H1 (cell line): ENCODE results near the gene GPM6B. TPM values are rescaled to one million over a fixed set of nuclear protein-coding genes. Genes with fewer than 3 reads are reported as not detected.

Source experiments
- CTCF ChIA-PET: fragments of 300-600 bp; sonication (Branson Sonifier 250); formaldehyde crosslinking; loops from one replicate; lab custom pipeline; 2021; ENCODE audit not compliant: partially characterized antibody; lab: Charles Lee
- POLR2A ChIA-PET: fragments of 300-600 bp; sonication (Branson Sonifier 250); formaldehyde crosslinking; loops from one replicate; lab custom pipeline; 2021; ENCODE audit warnings: inconsistent platforms; ENCODE audit not compliant: partially characterized antibody; lab: Charles Lee
- DNase-seq, 2 experiments: peaks; one replicate each; pipeline versions ENCODE4 v3.0.0 to v3.0.0-alpha.2; 2010 to 2022; ENCODE audit warnings: low spot score in 2 of 2, low read depth in 1 of 2, mixed read lengths in 1 of 2
- FAIRE-seq: peaks from 2 replicates; lab custom pipeline; 2011; peaks lifted over from hg19 to GRCh38; lab: Jason Lieb, UNC
- H2AFZ ChIP-seq: 2 replicates; pipeline ENCODE4 v1.8.1; 2012; ENCODE audit warnings: low read length, inconsistent platforms
- H2AK5ac ChIP-seq: 2 replicates; pipeline ENCODE4 v1.6.1; 2013; ENCODE audit warnings: low read depth, low read length
- H2BK120ac ChIP-seq: replicated peaks from 2 replicates; pipeline ENCODE3; 2013; ENCODE audit warnings: low read depth, low read length, inconsistent platforms
- H2BK12ac ChIP-seq: 2 replicates; pipeline ENCODE4 v1.6.1; 2013; ENCODE audit warnings: low read depth, low read length
- H2BK15ac ChIP-seq: 2 replicates; pipeline ENCODE4 v1.6.1; 2013; ENCODE audit warnings: low read length
- H2BK20ac ChIP-seq: 2 replicates; pipeline ENCODE4 v1.6.1; 2013; ENCODE audit warnings: low read length
- H2BK5ac ChIP-seq: 2 replicates; pipeline ENCODE4 v1.6.1; 2013; ENCODE audit warnings: low read depth, low read length
- H3K14ac ChIP-seq: 2 replicates; pipeline ENCODE4 v1.6.1; 2013; ENCODE audit warnings: inconsistent platforms; ENCODE audit not compliant: insufficient read length
- H3K18ac ChIP-seq: 2 replicates; pipeline ENCODE4 v1.6.1; 2013; ENCODE audit warnings: low read length; ENCODE audit errors: extremely low read depth
- H3K23ac ChIP-seq: 2 replicates; pipeline ENCODE4 v1.6.1; 2013; ENCODE audit warnings: inconsistent platforms; ENCODE audit not compliant: insufficient read length
- H3K23me2 ChIP-seq: 2 replicates; pipeline ENCODE4 v1.6.1; 2013; ENCODE audit warnings: low read depth, low read length
- H3K27ac ChIP-seq: 2 replicates; pipeline ENCODE4 v1.6.1; 2011; ENCODE audit warnings: low read depth, low read length, inconsistent platforms
- H3K27me3 ChIP-seq, 4 experiments: replicated peaks in 1 of 4; 1 replicate in 1 of 4; 2 replicates in 3 of 4; pipeline versions ENCODE4 v1.6.1 to v1.8.1; 2011 to 2013; ENCODE audit warnings: low read length in 3 of 4, mild to moderate bottlenecking in 3 of 4, inconsistent platforms in 2 of 4, mixed read lengths in 2 of 4, moderate library complexity in 1 of 4; ENCODE audit not compliant: control insufficient read depth in 3 of 4, insufficient read depth in 3 of 4; ENCODE audit errors: extremely low read depth in 1 of 4
- H3K36me3 ChIP-seq, 4 experiments: 2 replicates each; pipeline versions ENCODE4 v1.6.1 to v1.8.1; 2011 to 2013; ENCODE audit warnings: mild to moderate bottlenecking in 4 of 4, low read length in 3 of 4, moderate library complexity in 2 of 4, control low read depth in 1 of 4, inconsistent platforms in 1 of 4; ENCODE audit not compliant: insufficient read depth in 4 of 4, control insufficient read depth in 2 of 4
- H3K4ac ChIP-seq: replicated peaks from 2 replicates; pipeline ENCODE3; 2013; ENCODE audit warnings: low read length, low read depth, mixed read lengths, inconsistent platforms; ENCODE audit not compliant: insufficient read length
- H3K4me1 ChIP-seq, 4 experiments: replicated peaks in 1 of 4; 1 replicate in 1 of 4; 2 replicates in 3 of 4; pipeline versions ENCODE4 v1.6.1 to v1.8.1; 2011 to 2013; ENCODE audit warnings: low read length in 3 of 4, inconsistent platforms in 2 of 4, mixed read lengths in 1 of 4; ENCODE audit not compliant: insufficient read depth in 4 of 4, control insufficient read depth in 3 of 4
- H3K4me2 ChIP-seq, 2 experiments: 2 replicates each; pipeline versions ENCODE4 v1.6.1 to v1.8.1; 2011 to 2013; ENCODE audit warnings: low read depth in 2 of 2, low read length in 2 of 2, control low read depth in 1 of 2, inconsistent platforms in 1 of 2, mild to moderate bottlenecking in 1 of 2; ENCODE audit not compliant: insufficient read depth in 1 of 2
- H3K4me3 ChIP-seq, 4 experiments: fragments of 200-600, 300-600 bp in 1 of 4; sonication (generic), shearing (Covaris generic), sonication (Bioruptor Twin) in 1 of 4; 2 replicates each; pipeline versions ENCODE4 v1.5.1 to v1.8.1; 2011 to 2016; ENCODE audit warnings: low read length in 4 of 4, low read depth in 3 of 4, control low read depth in 2 of 4, inconsistent platforms in 2 of 4, mild to moderate bottlenecking in 2 of 4, mixed read lengths in 1 of 4, moderate library complexity in 1 of 4; ENCODE audit not compliant: insufficient read depth in 2 of 4; ENCODE audit errors: extremely low read depth in 1 of 4
- H3K56ac ChIP-seq: replicated peaks from 2 replicates; pipeline ENCODE3; 2013; ENCODE audit warnings: low read depth, mild to moderate bottlenecking, mixed read lengths, low read length, inconsistent platforms; ENCODE audit not compliant: insufficient read length
- H3K79me1 ChIP-seq: 2 replicates; pipeline ENCODE4 v1.6.1; 2013; ENCODE audit warnings: low read depth, low read length, control low read depth
- H3K79me2 ChIP-seq, 2 experiments: 2 replicates each; pipeline versions ENCODE4 v1.6.1 to v1.8.1; 2012 to 2013; ENCODE audit warnings: low read length in 2 of 2, mild to moderate bottlenecking in 2 of 2, inconsistent platforms in 1 of 2; ENCODE audit not compliant: insufficient read depth in 2 of 2, control insufficient read depth in 1 of 2
- H3K9ac ChIP-seq, 4 experiments: replicated peaks in 1 of 4; 1 replicate in 1 of 4; 2 replicates in 3 of 4; pipeline versions ENCODE4 v1.6.1 to v1.8.1; 2011 to 2013; ENCODE audit warnings: low read depth in 3 of 4, low read length in 3 of 4, control low read depth in 2 of 4, mild to moderate bottlenecking in 2 of 4, moderate library complexity in 2 of 4, inconsistent platforms in 1 of 4; ENCODE audit errors: extremely low read depth in 1 of 4
- H3K9me3 ChIP-seq, 2 experiments: 2 replicates each; pipeline versions ENCODE4 v1.6.1 to v1.8.1; 2012 to 2013; ENCODE audit warnings: mild to moderate bottlenecking in 2 of 2, moderate library complexity in 2 of 2, control low read depth in 1 of 2, inconsistent platforms in 1 of 2, low read depth in 1 of 2, low read length in 1 of 2, mixed read lengths in 1 of 2; ENCODE audit not compliant: insufficient read depth in 2 of 2
- H4K20me1 ChIP-seq, 2 experiments: replicated peaks in 1 of 2; 2 replicates each; pipeline versions ENCODE3 to v1.8.1; 2011 to 2013; ENCODE audit warnings: inconsistent platforms in 2 of 2, low read length in 2 of 2, mild to moderate bottlenecking in 1 of 2; ENCODE audit not compliant: insufficient read depth in 2 of 2, control insufficient read depth in 1 of 2
- H4K5ac ChIP-seq: 2 replicates; pipeline ENCODE4 v1.6.1; 2013; ENCODE audit warnings: low read length, low read depth, mixed read lengths, inconsistent platforms; ENCODE audit not compliant: insufficient read length
- H4K8ac ChIP-seq: 2 replicates; pipeline ENCODE4 v1.8.0; 2013; ENCODE audit warnings: mild to moderate bottlenecking, moderate library complexity, low read length, inconsistent platforms; ENCODE audit not compliant: insufficient read depth; ENCODE audit errors: extremely low read depth
- H4K91ac ChIP-seq: replicated peaks from 2 replicates; pipeline ENCODE3; 2013; ENCODE audit warnings: low read length, mixed read lengths, inconsistent platforms; ENCODE audit not compliant: insufficient read length
- CEBPB ChIP-seq: IDR thresholded peaks from 2 replicates; pipeline ENCODE4 v1.6.1; 2012; ENCODE audit warnings: low read depth, low read length
- CREB1 ChIP-seq: IDR thresholded peaks from 2 replicates; pipeline ENCODE4 v1.6.1; 2012; ENCODE audit warnings: inconsistent platforms
- CTCF ChIP-seq, 3 experiments: IDR thresholded peaks; 1 replicate in 2 of 3; 2 replicates in 1 of 3; pipeline versions ENCODE4 v1.5.1 to v1.6.1; 2011; ENCODE audit warnings: low read length in 3 of 3, mild to moderate bottlenecking in 3 of 3, inconsistent platforms in 2 of 3, low read depth in 1 of 3, moderate library complexity in 1 of 3; ENCODE audit not compliant: insufficient read depth in 1 of 3; ENCODE audit errors: control extremely low read depth in 1 of 3
- JUND ChIP-seq: IDR thresholded peaks from 2 replicates; pipeline ENCODE4 v1.6.1; 2011; ENCODE audit warnings: mild to moderate bottlenecking, improper control_type of control experiment, low read length
- MAFK ChIP-seq: IDR thresholded peaks from 2 replicates; pipeline ENCODE4 v1.6.1; 2012; ENCODE audit warnings: low read depth, mild to moderate bottlenecking, improper control_type of control experiment, low read length
- MAX ChIP-seq: IDR thresholded peaks from 2 replicates; pipeline ENCODE4 v1.6.1; 2012; ENCODE audit warnings: inconsistent platforms
- POLR2A ChIP-seq, 2 experiments: IDR thresholded peaks; 1 replicate in 1 of 2; 2 replicates in 1 of 2; pipeline ENCODE4 v1.6.1; 2011; ENCODE audit warnings: low read depth in 2 of 2, low read length in 2 of 2, mild to moderate bottlenecking in 2 of 2; ENCODE audit errors: control extremely low read depth in 1 of 2
- TAF7 ChIP-seq: optimal IDR thresholded peaks from 2 replicates; pipeline ENCODE3; 2011; ENCODE audit warnings: low read depth, mild to moderate bottlenecking, inconsistent platforms, low read length, moderate library complexity, borderline replicate concordance
- TEAD4 ChIP-seq: IDR thresholded peaks from 2 replicates; pipeline ENCODE4 v1.6.1; 2012; ENCODE audit warnings: low read depth, low read length, inconsistent platforms, mixed read lengths
- YY1 ChIP-seq: IDR thresholded peaks from 2 replicates; pipeline ENCODE4 v1.6.1; 2011; ENCODE audit warnings: low read depth, mild to moderate bottlenecking, low read length
- WGBS, 2 experiments: shearing (Covaris generic) in 1 of 2; methylation state at CpG; one replicate each; pipeline versions ENCODE4 v1.1.6 to v1.1.7; 2013 to 2015; ENCODE audit warnings: low lambda C conversion rate in 2 of 2, mixed read lengths in 2 of 2, inconsistent platforms in 1 of 2, low coverage in 1 of 2, missing lambda C conversion rate in 1 of 2; ENCODE audit not compliant: insufficient replicate concordance in 2 of 2, insufficient coverage in 1 of 2, insufficient read length in 1 of 2; ENCODE audit errors: extremely low coverage in 1 of 2, missing lambda C conversion rate in 1 of 2; 5-methylcytosine and 5-hydroxymethylcytosine counted together
- polyA plus RNA-seq, 7 experiments: library from polyadenylated mRNA; depleted of rRNA in 3 of 7; stranded (reverse) in 5 of 7; unstranded in 2 of 7; fragments of >200 nt in 5 of 7; fragments of 200-250 nt in 2 of 7; gene quantifications; 1 replicate in 5 of 7; 2 replicates in 1 of 7; 4 replicates in 1 of 7; pipeline versions ENCODE4 v1.2.1 to v1.2.3, GENCODE V29; 2011 to 2013; ENCODE audit warnings: missing spikeins in 2 of 7, mixed read lengths in 2 of 7
- total RNA-seq: library from RNA; stranded (reverse); fragmentation: NEBNext Ultra II Directional; extraction: Animal tissue kit (Norgen Biotek cat#: 25700); gene quantifications from 2 replicates; pipeline ENCODE4 v1.2.1, GENCODE V29; 2021

GPM6B gene
- total and polyA plus RNA-seq, 2 of the 8 experiments (the other 6 are each of a cell fraction or from before 2014, with no cell fraction given) = 132 to 175 TPM

- Histone ChIP-seq H3K23me2 (no peaks in the 10 kb centered on the region), H2AK5ac (no peak overlapping the region), H4K8ac (no peak overlapping the region), H3K18ac (no peak overlapping the region), H3K9ac (no peak overlapping the region), H3K14ac (no peak overlapping the region), H4K5ac (no peak overlapping the region), H3K27me3 (no peaks in the 10 kb centered on the region), H2BK5ac (no peak overlapping the region), H3K27ac (no peak overlapping the region), H3K79me1 (no peaks in the 10 kb centered on the region), H3K9me3 (no peaks in the 10 kb centered on the region), H3K79me2 (peaks cover 0 to 48% of the 10 kb centered on the region in 2 experiments; a peak in 2 of 4 replicates), H3K4ac (no peak overlapping the region), H3K56ac (no peak overlapping the region), H2BK120ac (no peak overlapping the region), H2BK12ac (no peak overlapping the region), H3K4me3 (no peak overlapping the region), H2BK20ac (no peak overlapping the region), H3K4me2 (no peak overlapping the region), H4K20me1 (peaks cover 0 to 3% of the 10 kb centered on the region in 2 experiments), H3K4me1 (peaks cover 0 to 19% (median 3%) of the 10 kb centered on the region in 4 experiments; a peak in 3 of 7 replicates), H4K91ac (no peak overlapping the region), H3K36me3 (no peaks in the 10 kb centered on the region), H2AFZ (no peak overlapping the region), H3K23ac (no peak overlapping the region), H2BK15ac (no peak overlapping the region)
- FAIRE-seq (no peak), DNase-seq (no peak)
- CTCF ChIA-PET = interaction anchor here (0.8 to 1.7 kb wide), 3 partner anchors 10 to 61 kb away, joined by 3 to 4 read pairs (median 4); no protein-coding TSS in a partner anchor
- POLR2A ChIA-PET = no interaction called here
- 81% methylated on average over 7 of the region's 7 CpGs; no CpG with 5 or more reads in 1 of the 2 experiments for WGBS, 2 experiments
- TF ChIP-seq CTCF (IDR thresholded peaks at IDR 0.05; ENCODE audit: control extremely low read depth in 1 of 3, insufficient read depth in 1 of 3, low read depth in 1 of 3, low read length in 3 of 3) (no peak), MAX (no peak), MAFK (no peak), CREB1 (no peak), JUND (no peak), TEAD4 (no peak), POLR2A (IDR thresholded peaks at IDR 0.05; ENCODE audit: control extremely low read depth in 1 of 2, low read depth in 2 of 2, low read length in 2 of 2) (no peak), CEBPB (no peak), YY1 (no peak), TAF7 (no peak)
Measured at GRCh38 chrX:13840121-13840520, 23.2 kb upstream of the GPM6B start.
